NCI-H187 treated with DMSO at 0.1 percent for 48 hours (cell line): ENCODE results near the gene PRPF31.
"Not testable (repeated sequence)": the region's sequence is repeated elsewhere in the genome, so short reads cannot be mapped to it uniquely, and the experiment has no call there.

Source experiments
- DNase-seq: peaks from one replicate; lab custom pipeline; 2025; lab: John Stamatoyannopoulos, UW

The PRPF31 gene

GRCh38 chr19:54162884-54163283 lies 47.3 kb downstream of the PRPF31 start:
- DNase-seq, result no peak

GRCh38 chr19:54164369-54165068 lies 49.0 kb downstream of the PRPF31 start:
- DNase-seq, result peak; percentile 33

- DNase-seq, result no peak
These were observed 49.7 kb downstream of the PRPF31 start for GRCh38 chr19:54165222-54165621.

- DNase-seq, result peak; percentile 53
These were observed 52.8 kb downstream of the PRPF31 start for GRCh38 chr19:54168174-54168917.

- no peak for DNase-seq
These were observed 53.7 kb downstream of the PRPF31 start for GRCh38 chr19:54169149-54169740.

- DNase-seq, result not testable (repeated sequence)
These were observed 56.3 kb downstream of the PRPF31 start for GRCh38 chr19:54171736-54172431.

GRCh38 chr19:54172471-54173358 lies 57.2 kb downstream of the PRPF31 start, which contains the start of gene TMC4:
TSS of gene TMC4 (minus strand) at chr19:54173160. CDS start at chr19:54173117, 43 bp downstream.
- no peak for DNase-seq

- no peak for DNase-seq
These were observed 57.8 kb downstream of the PRPF31 start for GRCh38 chr19:54173359-54173699.

- no peak for DNase-seq
These were observed 58.6 kb downstream of the PRPF31 start for GRCh38 chr19:54173951-54174834.

GRCh38 chr19:54178581-54179261 lies 63.2 kb downstream of the PRPF31 start:
- peak; percentile 32 for DNase-seq

GRCh38 chr19:54179262-54179852 lies 63.8 kb downstream of the PRPF31 start:
- DNase-seq, result no peak

GRCh38 chr19:54179921-54180461 lies 64.4 kb downstream of the PRPF31 start:
- peak; percentile 50 for DNase-seq

GRCh38 chr19:54180691-54181091 lies 65.1 kb downstream of the PRPF31 start:
- DNase-seq, result no peak
